DND-41 (cell line): ENCODE results near the gene PMEPA1.

Experiments
- EZH2 ChIP-seq: IDR thresholded peaks from 3 replicates; pipeline ENCODE4 v1.6.1; 2012; ENCODE audit warnings: borderline replicate concordance, low read depth, mild to moderate bottlenecking, moderate library complexity, low read length, inconsistent platforms; ENCODE audit not compliant: severe bottlenecking
- TF ChIP-seq, protein P1 (sequence below): IDR thresholded peaks from 2 replicates; pipeline ENCODE4 v1.5.1; 2012; ENCODE audit warnings: borderline replicate concordance, low read length, moderate library complexity, mild to moderate bottlenecking; ENCODE audit not compliant: poor library complexity, severe bottlenecking; ENCODE audit errors: extremely low read depth

DNA sequence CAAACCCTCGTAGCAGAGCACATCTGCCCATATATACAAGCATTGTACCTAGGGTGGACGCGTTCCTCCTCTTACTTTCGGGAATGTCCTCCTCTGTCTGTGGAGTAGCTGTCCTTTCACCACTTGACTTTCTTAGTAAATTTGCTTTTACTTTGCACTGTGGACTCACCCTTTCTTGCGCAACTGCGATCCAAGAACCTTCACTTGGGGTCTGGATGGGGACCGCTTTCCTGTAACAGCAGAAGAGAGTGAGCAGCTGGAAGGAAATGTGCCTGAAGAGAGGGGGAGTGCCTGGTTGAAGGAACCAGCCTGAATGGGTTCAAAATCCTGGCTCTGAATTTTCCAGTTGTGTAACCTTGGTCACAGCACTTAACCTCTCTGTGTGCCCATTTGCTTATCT, 40.1 kb upstream of the PMEPA1 start:
- TF ChIP-seq, protein P1, sequence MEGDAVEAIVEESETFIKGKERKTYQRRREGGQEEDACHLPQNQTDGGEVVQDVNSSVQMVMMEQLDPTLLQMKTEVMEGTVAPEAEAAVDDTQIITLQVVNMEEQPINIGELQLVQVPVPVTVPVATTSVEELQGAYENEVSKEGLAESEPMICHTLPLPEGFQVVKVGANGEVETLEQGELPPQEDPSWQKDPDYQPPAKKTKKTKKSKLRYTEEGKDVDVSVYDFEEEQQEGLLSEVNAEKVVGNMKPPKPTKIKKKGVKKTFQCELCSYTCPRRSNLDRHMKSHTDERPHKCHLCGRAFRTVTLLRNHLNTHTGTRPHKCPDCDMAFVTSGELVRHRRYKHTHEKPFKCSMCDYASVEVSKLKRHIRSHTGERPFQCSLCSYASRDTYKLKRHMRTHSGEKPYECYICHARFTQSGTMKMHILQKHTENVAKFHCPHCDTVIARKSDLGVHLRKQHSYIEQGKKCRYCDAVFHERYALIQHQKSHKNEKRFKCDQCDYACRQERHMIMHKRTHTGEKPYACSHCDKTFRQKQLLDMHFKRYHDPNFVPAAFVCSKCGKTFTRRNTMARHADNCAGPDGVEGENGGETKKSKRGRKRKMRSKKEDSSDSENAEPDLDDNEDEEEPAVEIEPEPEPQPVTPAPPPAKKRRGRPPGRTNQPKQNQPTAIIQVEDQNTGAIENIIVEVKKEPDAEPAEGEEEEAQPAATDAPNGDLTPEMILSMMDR = no peak
- no peak for TF ChIP-seq EZH2
